Raji (cell line): Measurements from ENCODE around the gene MYL10.

Experiments
- POLR2A ChIP-seq: IDR thresholded peaks from 2 replicates; pipeline ENCODE4 v1.6.1; 2011; ENCODE audit warnings: low read depth, low read length, control low read depth; ENCODE audit not compliant: insufficient read depth

The MYL10 gene

GRCh38 chr7:101581891-101582290, 47.2 kb downstream of the MYL10 start:
- TF ChIP-seq POLR2A: no peak

- no peak for TF ChIP-seq POLR2A
Measured at GRCh38 chr7:101580596-101580995, 48.5 kb downstream of the MYL10 start.

- no peak for TF ChIP-seq POLR2A
Measured at GRCh38 chr7:101578552-101578951, 50.5 kb downstream of the MYL10 start.

GRCh38 chr7:101576998-101577397, 52.1 kb downstream of the MYL10 start:
- TF ChIP-seq POLR2A: no peak

- no peak for TF ChIP-seq POLR2A
Measured at GRCh38 chr7:101575721-101576120, 53.4 kb downstream of the MYL10 start.

- TF ChIP-seq POLR2A: 0 out of 2 replicates have a peak, but pooled peaks have one; percentile 20
Measured at GRCh38 chr7:101575168-101575567, 53.9 kb downstream of the MYL10 start.

- no peak for TF ChIP-seq POLR2A
Measured at GRCh38 chr7:101572156-101572555, 56.9 kb downstream of the MYL10 start.

- TF ChIP-seq POLR2A: no peak
Measured at GRCh38 chr7:101567230-101567629, 61.9 kb downstream of the MYL10 start.

GRCh38 chr7:101565601-101566209, 63.4 kb downstream of the MYL10 start:
- no peak for TF ChIP-seq POLR2A

GRCh38 chr7:101564778-101565211, 64.3 kb downstream of the MYL10 start:
- no peak for TF ChIP-seq POLR2A

GRCh38 chr7:101563943-101564777, 64.9 kb downstream of the MYL10 start:
- TF ChIP-seq POLR2A: no peak
